Kidney (tissue), 22 donors: ENCODE measurements around the gene SELENBP1. TPM values are rescaled to one million over a fixed set of nuclear protein-coding genes. Genes with fewer than 3 reads are reported as not detected.

Source experiments
- DNase-seq, 5 donors: peaks; one replicate each; pipeline ENCODE4 v3.0.0-alpha.2; 2013 to 2020
- FAIRE-seq: peaks from 2 replicates; lab custom pipeline; 2012; peaks lifted over from hg19 to GRCh38; lab: Jason Lieb, UNC
- H3K27ac ChIP-seq, 2 donors: one replicate each; pipeline ENCODE4 v1.7.0; 2013; ENCODE audit warnings: low read depth in 2 of 2, low read length in 2 of 2, inconsistent platforms in 1 of 2
- H3K27me3 ChIP-seq: one replicate; pipeline ENCODE4 v1.7.1; 2013; ENCODE audit warnings: low read length, inconsistent platforms; ENCODE audit not compliant: control insufficient read depth, insufficient read depth
- H3K36me3 ChIP-seq, 3 donors: one replicate each; pipeline versions ENCODE4 v1.7.0 to v1.7.1; 2013; ENCODE audit warnings: low read length in 3 of 3, control low read depth in 1 of 3, inconsistent platforms in 1 of 3; ENCODE audit not compliant: insufficient read depth in 3 of 3, control insufficient read depth in 2 of 3
- H3K4me1 ChIP-seq, 3 donors: one replicate each; pipeline versions ENCODE4 v1.7.0 to v1.7.1; 2013; ENCODE audit warnings: low read length in 3 of 3, inconsistent platforms in 1 of 3, low read depth in 1 of 3; ENCODE audit not compliant: control insufficient read depth in 2 of 3, insufficient read depth in 2 of 3
- H3K4me3 ChIP-seq, 3 donors: one replicate each; pipeline versions ENCODE4 v1.7.0 to v1.8.1; 2013; ENCODE audit warnings: low read length in 3 of 3, control low read depth in 1 of 3, inconsistent platforms in 1 of 3
- H3K9ac ChIP-seq, 3 donors: one replicate each; pipeline versions ENCODE4 v1.7.0 to v1.7.1; 2013; ENCODE audit warnings: low read length in 3 of 3, control low read depth in 1 of 3, inconsistent platforms in 1 of 3
- H3K9me3 ChIP-seq, 3 donors: one replicate each; pipeline versions ENCODE4 v1.7.0 to v1.7.1; 2013; ENCODE audit warnings: low read length in 3 of 3, control low read depth in 1 of 3, inconsistent platforms in 1 of 3; ENCODE audit not compliant: control insufficient read depth in 2 of 3, insufficient read depth in 1 of 3
- intact Hi-C: fragments of 100-400 bp; cut with DNase I; formaldehyde crosslinking; loops from one replicate; pipeline ENCODE4 v1.11.1; 2022
- long read RNA-seq, 10 donors: library from polyadenylated mRNA in 1 of 10; unstranded in 1 of 10; transcript quantifications; one replicate each; pipeline ENCODE4 v2.0.0 and lab custom pipeline, GENCODE V29; 2021 to 2026
- polyA plus RNA-seq: library from polyadenylated mRNA; stranded (reverse); fragments of 350-450 nt; fragmentation: Illumina TruSeq; extraction: RNeasy Lipid Tissue Mini Kit (QIAGEN cat#74804); gene quantifications from one replicate; pipeline ENCODE4 v1.2.3, GENCODE V29; 2014; ENCODE audit warnings: low read depth, low replicate concordance; ENCODE audit not compliant: insufficient read depth
- total RNA-seq: library from RNA; stranded (reverse); fragmentation: NEBNext Ultra II Directional; extraction: Animal tissue kit (Norgen Biotek cat#: 25700); gene quantifications from one replicate; pipeline ENCODE4 v1.2.1, GENCODE V29; 2021
- TF ChIP-seq, protein P1 (sequence below): IDR thresholded peaks from 3 replicates; pipeline ENCODE4 v1.5.1; 2012; ENCODE audit warnings: mild to moderate bottlenecking, moderate library complexity, borderline replicate concordance; ENCODE audit not compliant: insufficient read depth; ENCODE audit errors: extremely low read depth
- donor health status: control.
- donor health status: control.
- donor health status: control.
- donor health status: control.
- donor health status: control.
- donor health status: DM: yes; HTN: yes; CAD: no.
- donor health status: Normal renal cell carcinoma (clear cell type).

The SELENBP1 gene
- 50.0 TPM for total RNA-seq
- polyA plus RNA-seq, result 161 TPM
- long read RNA-seq, donor 1, partial matches to known transcripts, result 0 of 6 reads
- long read RNA-seq, donor 1, other reads (novel, unspliced or antisense), result 0 of 6 reads
- long read RNA-seq, donor 2, transcript SELENBP1-201 (12 exons, 1,752 nt), result major isoform, 9 of 10 reads
- long read RNA-seq, donor 2, partial matches to known transcripts, result 0 of 10 reads
- long read RNA-seq, donor 2, other reads (novel, unspliced or antisense), result 0 of 10 reads
- long read RNA-seq, donor 3, transcript SELENBP1-201 (12 exons, 1,752 nt), result major isoform, 13 of 20 reads
- long read RNA-seq, donor 3, partial matches to known transcripts, result 6 of 20 reads
- long read RNA-seq, donor 3, other reads (novel, unspliced or antisense), result 0 of 20 reads
- long read RNA-seq, donor 4, transcript SELENBP1-201 (12 exons, 1,752 nt), result major isoform, 8 of 10 reads
- long read RNA-seq, donor 4, partial matches to known transcripts, result 0 of 10 reads
- long read RNA-seq, donor 4, other reads (novel, unspliced or antisense), result 0 of 10 reads
- long read RNA-seq, donor 5, partial matches to known transcripts, result 0 of 3 reads
- long read RNA-seq, donor 5, other reads (novel, unspliced or antisense), result 0 of 3 reads
- long read RNA-seq, donor 6, partial matches to known transcripts, result 0 of 1 reads
- long read RNA-seq, donor 6, other reads (novel, unspliced or antisense), result 0 of 1 reads
- long read RNA-seq, donor 7, transcript SELENBP1-218 (11 exons, 1,963 nt), result minor isoform, 10 of 65 reads
- long read RNA-seq, donor 7, transcript SELENBP1-201 (12 exons, 1,752 nt), result major isoform, 42 of 65 reads
- long read RNA-seq, donor 7, partial matches to known transcripts, result 4 of 65 reads
- long read RNA-seq, donor 7, other reads (novel, unspliced or antisense), result 7 of 65 reads
- long read RNA-seq, donor 8, transcript SELENBP1-201 (12 exons, 1,752 nt), result major isoform, 8 of 15 reads
- long read RNA-seq, donor 8, partial matches to known transcripts, result 7 of 15 reads
- long read RNA-seq, donor 8, other reads (novel, unspliced or antisense), result 0 of 15 reads
- long read RNA-seq, donor 9, partial matches to known transcripts, result 0 of 2 reads
- long read RNA-seq, donor 9, other reads (novel, unspliced or antisense), result 0 of 2 reads
- long read RNA-seq, donor 10, transcript SELENBP1-201 (12 exons, 1,752 nt), result major isoform, 8 of 11 reads
- long read RNA-seq, donor 10, partial matches to known transcripts, result 0 of 11 reads
- long read RNA-seq, donor 10, other reads (novel, unspliced or antisense), result 0 of 11 reads

DNA sequence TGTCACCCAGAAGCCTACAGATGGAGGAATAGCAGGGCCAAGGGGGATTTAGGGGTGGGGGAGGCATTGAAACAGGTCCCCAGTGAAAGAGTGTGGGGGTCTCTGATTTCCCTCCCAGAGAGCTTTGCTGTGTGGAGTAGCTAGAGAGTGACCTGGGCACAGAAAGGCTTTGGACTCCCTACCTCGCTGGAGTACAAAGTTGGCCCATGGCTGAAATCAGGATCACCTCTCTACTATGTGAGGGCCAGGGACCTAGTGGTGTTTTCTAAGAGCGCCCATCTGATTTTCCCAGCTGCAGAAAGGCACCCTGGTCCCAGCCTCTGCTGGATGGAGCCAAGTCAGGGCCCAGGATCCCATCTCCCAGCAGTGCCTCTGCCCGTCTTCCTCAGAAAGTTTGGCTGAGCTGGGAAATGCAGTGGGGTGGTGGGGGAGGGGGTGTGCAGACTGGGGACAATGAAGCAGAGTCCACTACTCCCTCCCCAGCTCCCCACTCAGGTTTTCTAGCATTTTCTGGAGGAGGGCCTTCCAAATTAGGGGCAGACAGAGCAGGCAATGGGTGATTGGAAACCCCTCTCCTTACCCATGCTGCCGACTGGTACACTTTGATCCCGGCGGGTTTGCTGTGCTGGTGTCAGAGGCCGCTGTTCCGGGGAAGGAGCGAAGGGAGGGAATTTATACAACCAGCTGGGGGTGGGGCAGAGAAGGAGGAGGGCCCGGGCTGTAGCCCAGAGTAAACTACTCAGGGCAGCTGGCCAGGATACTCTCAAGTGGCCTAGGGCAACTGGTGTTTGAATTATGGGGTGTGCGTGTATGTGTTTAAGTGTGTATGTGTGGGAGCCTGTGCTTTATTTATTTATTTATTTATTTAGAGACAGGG lies at the start of gene SELENBP1:
SELENBP1 (minus strand) TSS at position 648 of the 877 bp plus-strand sequence; CDS start at position 584, 64 bp downstream.
- FAIRE-seq, result no peak

DNA sequence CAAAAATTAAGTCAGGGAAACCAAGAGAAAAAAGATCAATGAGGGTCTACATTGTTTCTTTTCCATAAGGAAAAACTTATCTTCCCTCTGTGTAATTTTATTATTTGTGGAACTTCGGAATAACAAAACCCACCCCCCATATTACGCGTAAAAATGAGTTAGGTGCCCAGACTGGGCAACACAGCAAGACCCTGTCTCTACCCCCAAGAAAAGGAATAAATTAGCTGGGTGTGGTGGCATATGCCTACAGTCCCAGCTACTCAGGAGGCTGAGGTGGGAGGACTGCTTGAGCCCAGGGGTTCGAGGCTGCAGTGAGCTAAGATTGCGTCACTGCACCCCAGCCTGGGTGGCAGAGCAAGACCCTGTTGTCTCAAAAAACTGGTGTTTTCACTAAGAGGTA lies 47.3 kb upstream of the SELENBP1 start:
- peaks cover 8 to 39% (median 22%) of the 10 kb centered on the region in 3 donors for H3K36me3 ChIP-seq
- intact Hi-C loops, result no loop called here
- TF ChIP-seq, protein P1, sequence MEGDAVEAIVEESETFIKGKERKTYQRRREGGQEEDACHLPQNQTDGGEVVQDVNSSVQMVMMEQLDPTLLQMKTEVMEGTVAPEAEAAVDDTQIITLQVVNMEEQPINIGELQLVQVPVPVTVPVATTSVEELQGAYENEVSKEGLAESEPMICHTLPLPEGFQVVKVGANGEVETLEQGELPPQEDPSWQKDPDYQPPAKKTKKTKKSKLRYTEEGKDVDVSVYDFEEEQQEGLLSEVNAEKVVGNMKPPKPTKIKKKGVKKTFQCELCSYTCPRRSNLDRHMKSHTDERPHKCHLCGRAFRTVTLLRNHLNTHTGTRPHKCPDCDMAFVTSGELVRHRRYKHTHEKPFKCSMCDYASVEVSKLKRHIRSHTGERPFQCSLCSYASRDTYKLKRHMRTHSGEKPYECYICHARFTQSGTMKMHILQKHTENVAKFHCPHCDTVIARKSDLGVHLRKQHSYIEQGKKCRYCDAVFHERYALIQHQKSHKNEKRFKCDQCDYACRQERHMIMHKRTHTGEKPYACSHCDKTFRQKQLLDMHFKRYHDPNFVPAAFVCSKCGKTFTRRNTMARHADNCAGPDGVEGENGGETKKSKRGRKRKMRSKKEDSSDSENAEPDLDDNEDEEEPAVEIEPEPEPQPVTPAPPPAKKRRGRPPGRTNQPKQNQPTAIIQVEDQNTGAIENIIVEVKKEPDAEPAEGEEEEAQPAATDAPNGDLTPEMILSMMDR, result no peak

More for the DNA sequence above, at the start of gene SELENBP1:
- H3K27me3 ChIP-seq, result no peaks in the 10 kb centered on the region
- intact Hi-C loops, result no loop called here
- H3K9me3 ChIP-seq, result no peaks in the 10 kb centered on the region
- H3K27ac ChIP-seq, result peak within 1 kb of the TSS; percentile 85 to 93
- no peaks in the 10 kb centered on the region for H3K36me3 ChIP-seq
- DNase-seq, result peak; percentile 79 to 94 (median 89)
- H3K9ac ChIP-seq, result peak within 1 kb of the TSS in 1 of 3 donors; percentile 79
- TF ChIP-seq, protein P1, result no peak
- peak within 1 kb of the TSS; percentile 61 to 87 (median 65) for H3K4me3 ChIP-seq
- H3K4me1 ChIP-seq, result peaks cover 0 to 48% (median 45%) of the 10 kb centered on the region in 3 donors

DNA sequence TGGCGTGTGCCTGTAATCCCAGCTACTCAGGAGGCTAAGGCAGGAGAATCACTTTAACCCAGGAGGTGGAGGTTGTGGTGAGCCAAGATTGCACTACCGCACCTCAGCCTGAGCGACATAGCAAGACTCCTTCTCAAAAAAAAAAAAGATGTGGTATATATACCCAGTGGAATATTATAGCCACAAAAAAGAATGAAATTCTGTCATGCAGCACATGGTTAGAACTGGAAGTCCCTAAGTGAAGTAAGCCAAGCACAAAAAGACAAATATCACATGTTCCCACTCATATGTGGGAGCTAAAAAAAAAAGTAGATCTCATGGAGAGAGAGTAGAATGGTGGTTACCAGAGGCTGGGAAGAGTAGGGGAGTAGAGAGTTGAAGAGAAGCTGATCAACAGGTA lies 45.6 kb upstream of the SELENBP1 start:
- FAIRE-seq, result no peak
- no peaks in the 10 kb centered on the region for H3K4me1 ChIP-seq
- H3K9me3 ChIP-seq, result no peaks in the 10 kb centered on the region
- H3K36me3 ChIP-seq, result peaks cover 6 to 35% (median 10%) of the 10 kb centered on the region in 3 donors
- no peak for DNase-seq
- intact Hi-C loops, result no loop called here
- no peak overlapping the region for H3K27ac ChIP-seq
- H3K9ac ChIP-seq, result no peak overlapping the region
- TF ChIP-seq, protein P1, result no peak
- H3K27me3 ChIP-seq, result no peaks in the 10 kb centered on the region
- no peak overlapping the region for H3K4me3 ChIP-seq

More for the DNA sequence above, 47.3 kb upstream of the SELENBP1 start:
- Histone ChIP-seq H3K4me1 (no peaks in the 10 kb centered on the region), H3K27ac (no peak overlapping the region), H3K9ac (no peak overlapping the region), H3K27me3 (no peaks in the 10 kb centered on the region), H3K9me3 (no peaks in the 10 kb centered on the region), H3K4me3 (no peak overlapping the region)
- DNase-seq (no peak), FAIRE-seq (no peak)
